ENCODE measurements around the gene GATAD2A.

GRCh38 chr19:19533841-19534240, 128.4 kb downstream of the GATAD2A start:
- TF ChIP-seq CTCF (IDR thresholded peaks at IDR 0.05; ENCODE audit: insufficient read depth, low read depth, low read length) (no peak), EZH2 (IDR thresholded peaks at IDR 0.05; ENCODE audit: insufficient read depth, low read length) (no peak)

Data from astrocyte (in vitro differentiated cells and primary cell).